Peyer's patch (tissue), 4 donors: ENCODE data around the gene BRPF1. TPM values are rescaled to one million over a fixed set of nuclear protein-coding genes. Genes with fewer than 3 reads are reported as not detected.
"Not testable (repeated sequence)": the region's sequence is repeated elsewhere in the genome, so short reads cannot be mapped to it uniquely, and the experiment has no call there.

Experiments
- DNase-seq, 3 donors: peaks; one replicate each; pipeline ENCODE4 v3.0.0-alpha.2; 2017 to 2019
- H3K27ac ChIP-seq, 4 donors: fragments of 200-600 bp; sonication (generic); one replicate each; pipeline ENCODE4 v1.5.1; 2016 to 2019
- H3K27me3 ChIP-seq, 2 donors: fragments of 200-600 bp; sonication (generic); one replicate each; pipeline ENCODE4 v1.5.1; 2019
- H3K36me3 ChIP-seq, 3 donors: fragments of 200-600 bp; sonication (generic); one replicate each; pipeline ENCODE4 v1.5.1; 2016 to 2019
- H3K4me1 ChIP-seq, 4 donors: fragments of 200-600 bp; sonication (generic); one replicate each; pipeline ENCODE4 v1.5.1; 2016 to 2019
- H3K4me3 ChIP-seq, 4 donors: fragments of 200-600 bp; sonication (generic); 1 replicate in 3 of 4; 2 replicates in 1 of 4; pipeline ENCODE4 v1.5.1; 2016 to 2019; ENCODE audit warnings: mild to moderate bottlenecking in 1 of 4
- H3K9me3 ChIP-seq, 4 donors: fragments of 200-600 bp; sonication (generic); one replicate each; pipeline ENCODE4 v1.5.1; 2016 to 2019; ENCODE audit warnings: mild to moderate bottlenecking in 1 of 4
- CTCF ChIP-seq, 6 experiments: fragments of 450-650 bp in 4 of 6; fragments of 200-600 bp in 2 of 6; sonication (generic) in 1 of 6; IDR thresholded peaks; one replicate each; pipeline ENCODE4 v1.5.1; 2017 to 2019; ENCODE audit warnings: antibody characterized with exemption in 6 of 6, mild to moderate bottlenecking in 3 of 6, moderate library complexity in 1 of 6
- POLR2A ChIP-seq, 2 donors: fragments of 450-650 bp; IDR thresholded peaks; one replicate each; pipeline ENCODE4 v1.5.1; 2017; ENCODE audit warnings: antibody characterized with exemption in 2 of 2, mild to moderate bottlenecking in 2 of 2, moderate library complexity in 2 of 2
- total RNA-seq, 4 donors: library from RNA; depleted of rRNA; stranded (reverse); fragments of >200 nt; gene quantifications; one replicate each; pipeline ENCODE4 v1.1.0, GENCODE V29; 2016

The BRPF1 gene
- total RNA-seq, 4 donors from 2014 or later: 16.8 to 43.7 (median 25.6) TPM

- peak overlapping the region; percentile 25 to 74 (median 56) for H3K4me3 ChIP-seq
- DNase-seq: peak; percentile 36 to 87 (median 77)
- H3K36me3 ChIP-seq: no peaks in the 10 kb centered on the region
- peaks cover 0 to 22% (median 6%) of the 10 kb centered on the region in 4 donors for H3K4me1 ChIP-seq
- no peaks in the 10 kb centered on the region for H3K9me3 ChIP-seq
- no peak for TF ChIP-seq POLR2A (IDR thresholded peaks at IDR 0.05)
- no peak for TF ChIP-seq CTCF (IDR thresholded peaks at IDR 0.05)
- H3K27ac ChIP-seq: peak overlapping the region; percentile 29 to 87 (median 76)
- no peaks in the 10 kb centered on the region for H3K27me3 ChIP-seq
Observed at GRCh38 chr3:9770276-9770812, 38.8 kb downstream of the BRPF1 start.

GRCh38 chr3:9771007-9771406, 39.5 kb downstream of the BRPF1 start:
- H3K36me3 ChIP-seq, H3K27me3 ChIP-seq, DNase-seq, H3K9me3 ChIP-seq, H3K4me3 ChIP-seq: not testable (repeated sequence)
- peak overlapping the region in 1 of 4 donors; percentile 82 for H3K27ac ChIP-seq
- H3K4me1 ChIP-seq: peaks cover 0 to 22% (median 6%) of the 10 kb centered on the region in 4 donors

- Histone ChIP-seq H3K4me3 (no peak overlapping the region), H3K36me3 (peaks cover 0 to 22% (median 0%) of the 10 kb centered on the region in 3 donors), H3K27ac (no peak overlapping the region), H3K4me1 (peaks cover 10 to 31% (median 17%) of the 10 kb centered on the region in 4 donors), H3K27me3 (no peaks in the 10 kb centered on the region), H3K9me3 (no peaks in the 10 kb centered on the region)
- DNase-seq: no peak
- no peak for TF ChIP-seq POLR2A (IDR thresholded peaks at IDR 0.05)
- TF ChIP-seq CTCF (IDR thresholded peaks at IDR 0.05): no peak
Observed at GRCh38 chr3:9776896-9777693, 45.6 kb downstream of the BRPF1 start.

- H3K4me3 ChIP-seq: no peak overlapping the region
- no peaks in the 10 kb centered on the region for H3K27me3 ChIP-seq
- H3K36me3 ChIP-seq: peaks cover 0 to 28% (median 0%) of the 10 kb centered on the region in 3 donors
- TF ChIP-seq POLR2A (IDR thresholded peaks at IDR 0.05) (no peak), CTCF (IDR thresholded peaks at IDR 0.05) (no peak)
- H3K9me3 ChIP-seq: no peaks in the 10 kb centered on the region
- no peak for DNase-seq
- peaks cover 10 to 31% (median 17%) of the 10 kb centered on the region in 4 donors for H3K4me1 ChIP-seq
- no peak overlapping the region for H3K27ac ChIP-seq
Observed at GRCh38 chr3:9777694-9778021, 46.1 kb downstream of the BRPF1 start.

- Histone ChIP-seq H3K36me3 (peaks cover 0 to 34% (median 0%) of the 10 kb centered on the region in 3 donors), H3K9me3 (no peaks in the 10 kb centered on the region), H3K27me3 (no peaks in the 10 kb centered on the region), H3K4me1 (peaks cover 10 to 31% (median 17%) of the 10 kb centered on the region in 4 donors), H3K27ac (peak overlapping the region in 2 of 4 donors; percentile 34 to 74), H3K4me3 (no peak overlapping the region)
- no peak for DNase-seq
- TF ChIP-seq POLR2A (IDR thresholded peaks at IDR 0.05) (no peak), CTCF (IDR thresholded peaks at IDR 0.05) (no peak)
Observed at GRCh38 chr3:9778143-9779074, 46.9 kb downstream of the BRPF1 start.
